GM21619 (cell line): ENCODE measurements around the gene ATP2A3.
"Not testable (repeated sequence)": the region's sequence is repeated elsewhere in the genome, so short reads cannot be mapped to it uniquely, and the experiment has no call there.

Experiments used
- ATAC-seq: cut with Tn5 transposase; IDR thresholded peaks from one replicate; pipeline ENCODE4 v1.9.1; 2021; ENCODE audit not compliant: unreplicated experiment

Gene ATP2A3

DNA sequence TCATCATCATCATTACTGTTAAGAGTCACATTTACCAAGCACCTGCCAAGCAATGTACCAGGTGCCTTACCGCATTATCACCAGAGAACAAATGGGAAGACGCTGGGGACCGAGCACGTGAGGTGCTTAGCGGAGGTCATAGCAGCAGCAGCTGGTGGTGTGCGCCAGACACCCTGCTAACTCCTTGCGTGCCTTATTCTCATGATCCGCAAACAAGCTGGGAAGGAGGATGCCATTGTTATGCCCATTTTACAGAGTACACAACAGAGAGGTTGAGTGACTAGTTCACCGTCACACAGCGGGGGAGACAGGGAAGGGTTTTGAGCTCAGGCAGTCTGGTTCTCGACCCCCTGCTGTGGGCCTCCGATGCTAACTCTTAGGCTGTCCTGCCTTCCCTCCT is 7.3 kb downstream of the ATP2A3 start:
- ATAC-seq = no peak

DNA sequence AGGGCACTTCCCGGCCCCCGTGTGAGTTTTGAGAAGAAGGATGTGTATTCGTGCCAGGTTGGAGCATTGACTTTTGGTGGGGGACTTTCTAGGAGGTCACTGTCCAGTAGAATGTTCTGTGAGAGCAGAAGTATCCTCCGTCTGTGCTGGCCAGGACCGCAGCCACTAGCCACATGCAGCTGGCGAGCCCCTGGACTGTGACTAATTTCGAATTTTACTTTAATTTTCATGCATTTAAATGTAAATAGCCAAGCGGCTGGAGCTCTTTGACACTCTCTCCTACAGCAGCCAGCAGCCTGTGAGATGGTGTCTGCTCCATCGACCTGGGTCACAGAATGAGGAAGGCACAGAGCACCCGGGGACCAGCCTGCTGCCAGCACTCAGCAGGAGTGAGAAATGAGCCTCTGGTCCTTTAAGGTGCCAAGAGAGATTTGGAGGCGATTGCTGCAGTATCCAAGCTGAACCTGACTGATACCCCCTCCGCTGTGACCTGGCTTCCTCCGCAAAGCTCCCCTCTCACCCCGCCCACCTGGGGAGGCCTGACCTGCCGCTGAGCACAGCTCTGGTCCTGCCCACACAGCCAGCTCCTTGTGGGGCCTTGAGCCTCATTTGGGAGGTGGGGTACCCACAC is 7.8 kb downstream of the ATP2A3 start:
- ATAC-seq = no peak

- ATAC-seq = no peak
Observed at GRCh38 chr17:3955673-3955988, 8.6 kb downstream of the ATP2A3 start.

DNA sequence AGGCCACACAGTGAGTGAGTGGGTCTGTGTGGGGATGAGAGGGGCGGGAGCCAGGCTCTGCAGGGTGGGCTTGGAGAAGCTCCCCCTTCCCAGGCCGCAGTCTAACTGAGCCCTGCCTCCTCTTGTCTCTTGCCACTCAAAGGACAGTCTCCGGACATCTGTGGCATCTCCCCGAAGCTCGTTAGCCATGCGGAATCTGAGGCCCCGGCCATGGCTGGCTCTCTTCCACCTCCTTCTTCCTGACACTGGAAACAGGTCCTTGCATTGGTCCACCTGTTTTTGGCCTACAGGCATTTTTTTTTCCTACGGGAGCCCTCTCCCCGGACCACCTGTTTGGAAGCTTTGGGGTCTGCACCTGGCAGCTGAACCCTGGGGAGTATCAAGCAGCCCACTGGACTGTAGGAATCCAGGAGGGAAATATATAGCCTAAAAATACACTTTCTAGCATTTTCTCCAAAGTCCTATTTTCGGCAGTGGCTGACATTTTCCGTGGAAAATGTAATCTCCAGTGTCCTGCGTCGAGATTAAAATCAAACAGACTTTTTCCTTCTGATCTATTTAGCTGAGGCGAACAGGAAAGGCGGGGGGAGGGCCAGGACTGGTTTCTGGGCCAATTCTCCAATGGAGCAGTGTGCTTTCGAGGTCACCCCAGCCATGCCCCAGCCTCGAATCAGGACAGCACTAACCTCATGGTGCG is 9.1 kb downstream of the ATP2A3 start:
- no peak for ATAC-seq

DNA sequence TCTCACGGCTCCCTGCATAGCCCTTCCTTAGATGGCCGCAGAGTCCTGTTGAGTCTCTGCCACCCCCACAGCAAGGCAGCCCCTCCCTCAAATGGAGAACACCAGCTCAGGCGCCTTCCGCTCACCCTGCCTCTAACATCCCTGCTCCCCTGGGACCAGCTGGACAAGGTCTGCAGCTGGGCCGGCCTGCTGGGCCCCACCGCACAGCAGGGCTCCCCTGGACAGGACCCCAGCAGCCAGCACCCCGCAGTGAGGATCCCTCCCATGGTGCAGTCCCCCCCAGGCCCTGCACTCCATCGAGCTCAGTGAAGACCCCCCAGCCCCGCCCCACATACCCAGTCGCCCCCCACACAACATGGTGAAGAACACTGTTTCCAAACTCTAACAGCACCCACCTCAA is 10.2 kb downstream of the ATP2A3 start:
- ATAC-seq = no peak

GRCh38 chr17:3953542-3953941 is 10.7 kb downstream of the ATP2A3 start:
- no peak for ATAC-seq

DNA sequence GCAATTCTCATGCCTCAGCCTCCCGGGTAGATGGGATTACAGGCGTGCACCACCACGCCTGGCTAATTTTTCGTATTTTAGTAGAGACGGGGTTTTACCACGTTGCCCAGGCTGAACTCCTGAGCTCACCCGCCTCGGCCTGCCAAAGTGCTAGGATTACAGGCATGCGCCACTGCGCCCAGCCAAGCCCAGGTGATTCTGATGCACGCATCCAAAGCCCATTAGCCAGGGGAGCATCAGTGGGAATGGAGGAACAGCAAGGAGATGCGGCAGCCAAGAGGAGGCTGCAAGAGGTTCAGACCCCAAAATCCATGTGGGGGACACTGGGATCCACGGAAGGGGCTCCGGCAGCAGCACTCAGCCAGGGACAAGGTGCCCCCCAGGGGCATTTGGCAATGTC is 12.1 kb downstream of the ATP2A3 start:
- no peak for ATAC-seq

- ATAC-seq = no peak
Observed at GRCh38 chr17:3951420-3951819, 12.8 kb downstream of the ATP2A3 start.

DNA sequence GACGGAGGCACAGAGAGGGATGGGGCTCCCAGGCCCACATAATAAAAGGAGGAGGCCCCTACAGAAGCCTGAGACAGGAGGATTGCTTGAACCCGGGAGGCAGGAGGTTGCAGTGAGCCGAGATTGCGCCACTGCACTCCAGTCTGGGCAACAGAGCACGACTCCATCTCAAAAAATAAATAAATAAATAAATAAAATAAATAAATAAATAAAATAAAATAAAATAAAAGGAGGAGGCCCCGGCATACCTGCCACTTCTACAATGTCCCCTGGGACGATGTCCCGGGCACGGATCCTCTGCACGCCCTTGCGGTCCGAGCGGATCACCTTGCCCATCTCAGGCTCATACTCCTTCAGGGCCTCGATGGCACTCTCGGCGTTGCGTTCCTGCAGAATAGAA is 13.2 kb downstream of the ATP2A3 start:
- ATAC-seq = no peak

DNA sequence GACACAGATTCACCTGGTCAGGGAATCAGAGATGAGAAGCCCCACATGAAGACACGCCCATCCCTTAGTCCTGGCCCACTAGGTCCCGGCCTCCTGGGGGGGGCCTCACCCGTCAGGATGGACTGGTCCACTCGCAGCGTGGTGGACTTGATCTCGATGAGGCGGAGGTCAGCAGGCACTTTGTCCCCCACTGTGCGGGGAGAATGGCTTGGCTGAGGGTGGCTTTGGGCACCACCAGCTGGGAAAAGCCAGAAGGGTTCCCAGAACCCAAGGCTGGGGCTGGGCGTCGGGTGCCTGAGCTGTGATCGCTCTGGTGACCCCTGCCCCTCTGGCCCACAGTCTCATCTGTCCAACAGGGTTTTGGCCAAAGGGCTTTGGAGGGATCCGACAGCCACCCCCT is 13.7 kb downstream of the ATP2A3 start:
- ATAC-seq = no peak

DNA sequence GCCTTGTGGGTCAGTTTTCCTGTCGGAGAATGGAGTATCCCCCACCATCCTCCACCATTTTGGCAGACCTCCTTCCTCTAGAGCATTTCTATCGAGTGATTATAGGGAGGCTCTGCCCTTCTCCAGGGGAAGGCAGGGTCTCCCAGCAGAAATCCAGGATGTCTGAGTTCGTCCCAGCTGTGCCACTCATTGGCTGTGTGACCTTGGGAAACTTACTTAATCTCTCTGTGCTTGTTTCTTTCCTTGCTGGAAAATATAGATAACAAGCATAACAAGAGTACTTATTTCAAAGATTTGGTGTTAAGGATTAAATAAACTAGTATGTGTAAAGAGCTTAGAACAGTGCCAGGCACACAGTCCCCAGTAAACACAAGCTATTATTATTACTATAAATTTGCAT is 14.8 kb downstream of the ATP2A3 start:
- ATAC-seq = no peak

- ATAC-seq = not testable (repeated sequence)
Observed at GRCh38 chr17:3948551-3948950, 15.7 kb downstream of the ATP2A3 start.

- ATAC-seq = no peak
Observed at GRCh38 chr17:3947318-3947810, 16.9 kb downstream of the ATP2A3 start.

DNA sequence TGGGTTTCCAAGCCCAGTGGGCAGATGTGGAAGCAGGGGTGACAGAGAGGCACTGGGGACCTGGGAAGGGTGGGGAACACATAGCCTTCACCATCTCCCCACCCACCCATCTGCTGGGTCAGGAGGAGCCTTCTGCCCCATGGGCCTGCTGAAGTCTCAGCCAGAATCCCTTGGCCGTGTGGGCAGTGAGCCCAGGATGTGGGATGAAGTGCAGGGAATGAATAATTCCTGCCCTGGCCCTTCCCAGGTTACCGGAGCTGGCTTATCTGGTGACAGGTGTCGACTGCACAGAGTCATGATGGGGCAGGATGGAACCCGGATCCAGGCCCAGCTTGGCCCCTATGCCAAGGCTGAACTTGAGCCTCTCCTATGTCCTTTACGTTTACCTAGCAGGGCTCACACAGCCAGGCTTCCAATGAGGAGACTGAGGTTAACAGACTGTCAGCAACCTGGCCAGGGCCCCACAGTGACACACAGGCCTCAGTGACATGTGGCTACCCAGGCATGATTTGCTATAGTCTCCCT is 17.5 kb downstream of the ATP2A3 start:
- ATAC-seq = no peak

DNA sequence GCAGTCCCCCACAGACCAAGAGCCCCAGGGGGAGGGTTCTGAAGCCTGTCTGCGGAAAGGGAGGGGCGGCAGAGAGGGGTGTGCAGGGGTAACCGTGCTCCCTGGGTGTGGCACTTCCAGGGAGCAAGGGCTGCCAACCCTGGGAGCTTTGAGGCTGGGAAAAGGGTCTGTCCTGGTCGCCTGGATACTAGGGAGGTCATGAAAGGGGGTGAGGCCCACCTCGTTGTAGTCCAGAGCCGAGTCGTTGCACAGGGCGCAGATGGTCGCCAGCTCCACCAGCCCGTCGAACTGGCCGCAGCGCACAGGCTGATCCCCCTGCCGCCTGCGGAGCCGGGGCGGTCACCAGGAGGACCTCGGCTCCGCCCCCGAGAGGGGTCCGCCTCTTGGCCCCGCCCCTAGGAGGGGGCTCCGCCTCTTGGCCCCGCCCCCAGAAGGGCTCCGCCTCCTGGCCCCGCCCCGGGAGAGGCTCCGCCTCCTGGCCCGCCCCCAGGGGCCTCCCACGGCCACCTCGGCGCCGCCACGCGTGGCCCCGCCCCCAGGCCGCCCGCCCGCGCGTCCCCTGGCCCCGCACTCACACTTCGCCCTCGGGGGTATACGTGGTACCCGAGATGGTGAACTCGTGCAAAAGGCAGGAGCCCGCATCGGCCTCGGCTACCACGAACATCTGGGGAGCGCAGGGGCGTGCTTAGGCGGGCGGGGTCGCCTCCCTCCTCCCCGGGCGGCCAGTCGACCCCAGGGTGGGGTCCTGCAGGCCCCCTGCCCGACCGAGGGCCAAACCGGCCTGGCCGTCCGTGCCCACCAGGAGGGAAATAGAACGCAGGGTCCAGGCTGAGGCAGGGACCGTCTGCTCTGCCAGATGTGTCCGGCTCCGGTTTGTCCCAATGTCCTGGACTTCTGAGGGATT is 19.5 kb downstream of the ATP2A3 start:
- no peak for ATAC-seq

DNA sequence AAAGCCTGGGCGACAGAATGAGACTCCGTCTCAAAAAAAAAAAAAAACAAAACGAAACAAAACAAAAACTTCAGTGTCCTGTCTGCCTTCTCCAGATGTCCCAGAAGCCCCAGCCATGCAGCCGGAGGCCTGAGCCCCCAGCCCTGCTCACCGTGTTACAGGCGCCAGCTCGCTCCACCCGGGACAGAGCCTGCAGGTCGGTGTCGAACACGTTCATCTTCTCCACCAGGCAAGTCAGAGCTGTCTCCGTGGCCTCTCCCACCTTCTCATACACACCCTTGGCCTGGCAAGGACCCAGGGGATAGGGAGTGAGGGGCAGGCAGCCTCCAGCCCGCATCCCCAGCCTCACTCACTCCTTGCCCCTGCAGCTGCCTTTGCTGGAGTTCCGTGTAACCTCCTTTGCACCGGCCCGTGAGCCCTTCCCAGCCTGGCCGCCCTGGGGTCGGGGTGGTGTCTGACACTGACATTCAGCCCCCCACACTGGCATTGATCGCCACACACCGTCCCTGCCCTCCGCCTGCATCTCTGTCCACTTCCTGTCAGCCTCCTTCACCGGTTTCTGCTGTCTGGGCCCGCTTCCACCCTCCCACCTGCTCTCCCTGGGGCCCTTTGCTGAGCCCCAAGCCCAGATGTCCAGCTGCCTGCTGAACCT is 20.9 kb downstream of the ATP2A3 start:
- ATAC-seq = no peak

DNA sequence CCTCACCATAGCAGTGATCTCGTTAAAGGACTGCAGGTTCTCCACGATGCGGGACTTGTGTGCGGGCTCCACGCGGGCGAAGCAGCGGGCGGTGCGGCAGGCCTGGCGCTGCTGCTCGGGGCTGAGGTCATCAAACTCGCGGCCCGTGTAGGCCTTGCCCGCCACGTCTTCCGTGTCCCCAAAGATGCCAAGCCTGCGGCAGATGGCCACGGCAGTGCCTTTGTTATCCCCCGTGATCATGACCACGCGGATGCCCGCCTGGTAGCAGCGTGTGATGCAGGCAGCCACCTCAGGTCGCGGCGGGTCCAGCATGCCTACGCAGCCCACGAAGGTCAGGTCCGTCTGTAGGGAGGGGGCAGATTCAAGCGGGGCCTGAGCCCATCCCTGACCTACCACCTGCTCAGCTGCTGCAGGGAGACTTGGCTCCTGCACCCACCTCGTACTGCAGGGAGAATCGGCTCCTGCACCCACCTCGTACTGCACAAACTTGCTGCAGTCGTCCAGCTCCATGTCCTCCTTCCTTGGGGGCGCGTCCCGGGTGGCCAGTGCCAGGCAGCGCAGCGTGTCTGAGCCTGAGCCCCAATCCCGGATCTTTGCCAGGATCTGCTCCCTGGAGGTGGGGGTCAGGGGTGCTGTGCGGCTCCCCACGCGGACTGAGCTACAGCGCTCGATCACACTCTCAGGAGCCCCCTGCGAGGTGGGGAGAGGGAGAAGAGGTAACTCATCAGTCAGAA is 23.1 kb downstream of the ATP2A3 start:
- ATAC-seq = no peak

DNA sequence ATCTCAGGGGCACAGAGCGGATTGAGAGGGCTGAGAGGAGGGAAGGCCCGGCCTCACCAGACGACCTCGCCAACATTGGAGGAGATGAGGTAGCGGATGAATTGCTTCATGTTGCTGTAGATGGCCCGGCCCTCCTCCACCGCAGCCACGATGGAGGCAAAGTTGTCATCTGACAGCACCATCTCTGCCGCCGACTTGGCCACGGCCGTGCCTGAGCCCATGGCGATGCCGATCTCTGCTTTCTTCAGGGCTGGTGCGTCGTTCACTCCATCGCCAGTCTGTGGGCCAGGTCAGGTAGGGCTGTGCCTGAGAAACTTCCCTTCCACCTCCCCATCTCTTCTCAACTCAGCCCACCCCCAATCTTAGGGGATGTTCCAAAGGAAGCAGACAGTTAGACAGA is 26.9 kb downstream of the ATP2A3 start:
- ATAC-seq = no peak

DNA sequence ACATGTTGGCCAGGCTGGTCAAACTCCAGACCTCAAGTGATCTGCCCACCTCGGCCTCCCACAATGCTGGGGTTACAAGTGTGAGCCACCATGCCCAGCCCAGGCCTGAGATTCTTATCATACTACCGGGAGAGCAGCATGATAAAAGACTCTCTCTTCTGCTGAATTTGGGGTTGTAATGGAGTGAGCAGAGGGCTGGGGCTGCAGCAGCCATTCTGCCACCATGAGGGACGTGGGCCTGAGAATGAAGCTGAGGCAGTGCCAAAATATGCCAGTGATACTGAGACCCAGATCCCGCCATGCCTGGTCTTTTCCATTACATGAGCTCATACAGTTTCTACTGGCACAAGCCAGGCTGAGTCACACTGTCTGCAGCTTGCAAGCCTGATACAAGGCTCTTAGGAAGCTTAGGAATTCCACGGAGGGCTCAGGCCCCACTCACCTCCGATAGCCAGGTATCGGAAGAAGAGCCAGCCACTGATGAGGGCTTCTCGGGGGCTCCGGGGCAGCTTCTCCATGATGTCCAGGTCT is 28.3 kb downstream of the ATP2A3 start:
- ATAC-seq = no peak

DNA sequence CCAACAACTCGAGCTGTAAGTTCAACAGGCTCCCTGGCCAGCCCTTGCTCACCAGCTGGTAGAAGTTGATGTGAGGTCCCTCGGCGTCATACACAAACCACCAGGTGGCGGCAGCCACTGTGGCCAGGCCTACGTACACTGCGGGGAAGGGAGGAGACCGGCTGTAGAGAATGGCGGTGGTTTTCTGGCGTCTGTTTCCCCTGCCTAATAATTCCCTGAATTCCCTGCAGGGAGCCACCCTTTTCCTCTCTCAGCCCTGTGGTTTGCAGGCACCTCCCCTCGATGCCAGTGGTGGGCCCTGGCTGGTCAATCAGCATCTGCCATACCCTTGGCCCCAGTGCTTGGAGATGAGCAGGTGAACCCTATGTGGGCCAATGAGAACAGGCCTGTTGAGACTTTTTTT is 29.1 kb downstream of the ATP2A3 start:
- ATAC-seq = no peak
